ENCODE measurements around the gene SLBP. TPM values are rescaled to one million over a fixed set of nuclear protein-coding genes. Genes with fewer than 3 reads are reported as not detected.
A peak's percentile ranks its signal among the peaks of the same experiment; 100 is the strongest.

Gene SLBP
- total and polyA plus RNA-seq, 2 donors (not counting 3 experiments of a cell fraction or from before 2014, with no cell fraction given) = 48.3 to 63.1 TPM

DNA sequence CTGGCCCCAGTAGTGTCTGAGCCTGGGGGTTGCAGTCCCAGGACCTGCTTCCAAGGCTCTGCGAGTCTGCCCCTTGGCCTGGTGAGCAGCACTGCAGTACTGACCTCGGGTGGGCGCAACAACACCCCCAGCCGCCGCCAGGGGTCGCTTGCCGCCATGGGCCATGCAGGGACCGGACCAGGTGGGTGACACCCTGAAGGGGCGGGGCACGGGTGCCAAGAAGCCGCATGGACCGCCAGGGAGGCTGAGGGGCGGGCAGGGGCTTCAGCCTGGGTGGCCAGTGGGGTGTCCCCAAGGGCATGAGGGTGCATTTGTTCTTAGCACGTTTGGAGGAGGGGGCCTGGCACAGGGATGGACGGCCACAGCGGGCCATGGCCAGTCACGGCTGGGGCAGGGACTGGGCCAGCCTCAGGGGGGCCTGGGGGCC lies 34.2 kb upstream of the SLBP start:
- POLR2A ChIA-PET = no interaction called here
- Histone ChIP-seq H3K36me3 (ENCODE audit: control insufficient read depth in 2 of 2, extremely low read depth in 1 of 2, insufficient read depth in 2 of 2, low read length in 2 of 2) (peaks cover 2 to 12% of the 10 kb centered on the region in 2 experiments), H3K27ac (ENCODE audit: insufficient read depth, low read depth, low read length) (no peak overlapping the region), H4K20me1 (replicated peaks; ENCODE audit: control insufficient read depth, extremely low read depth, insufficient read depth, low read length) (no peaks in the 10 kb centered on the region), H3K9me1 (replicated peaks; ENCODE audit: control insufficient read depth, extremely low read depth, insufficient read depth, low read length) (no peaks in the 10 kb centered on the region), H3K27me3 (ENCODE audit: control insufficient read depth in 2 of 2, insufficient read depth in 2 of 2, low read length in 2 of 2) (no peaks in the 10 kb centered on the region), H3K79me2 (ENCODE audit: control insufficient read depth, insufficient read depth, low read length) (no peaks in the 10 kb centered on the region), H3K4me2 (ENCODE audit: insufficient read depth, low read length) (no peak overlapping the region), H2AFZ (ENCODE audit: low read depth, low read length) (no peak overlapping the region), H3K9me3 (replicated peaks; ENCODE audit: control insufficient read depth, insufficient read depth, low read length) (no peaks in the 10 kb centered on the region), H3K9ac (replicated peaks; ENCODE audit: extremely low read depth, insufficient read depth, low read length) (no peak overlapping the region), H3K4me1 (ENCODE audit: control insufficient read depth, extremely low read depth, insufficient read depth, low read length) (peaks cover 4% of the 10 kb centered on the region), H3K4me3 (replicated peaks in 1 of 3; ENCODE audit: insufficient read depth in 1 of 3, low read depth in 1 of 3, low read length in 3 of 3) (no peak overlapping the region)
- intact Hi-C loops (cut with micrococcal nuclease) (loop anchor here (5.0 kb wide), 1 partner anchor 46 kb away; the partner anchor contains the start of gene FGFR3), dilution Hi-C loops (cut with MboI; ENCODE audit: extremely low pct_ligation_motif_present, low sequenced_read_pairs) (no loop called here)
- no TSS peak for BruUV-seq (replicated peaks)
- DNase-seq (ENCODE audit: low read depth, low spot score) (peak; percentile 75), FAIRE-seq (no peak)
- CTCF ChIA-PET = interaction anchor here (1.3 to 6.0 kb wide), 6 partner anchors 8 to 165 kb away, joined by 4 to 198 read pairs (median 14); no protein-coding TSS in a partner anchor
- no peak for TF ChIP-seq GATA2 (IDR thresholded peaks at IDR 0.05; ENCODE audit: insufficient read depth, insufficient read length, low read depth, low read length)
- TF ChIP-seq, protein P1, sequence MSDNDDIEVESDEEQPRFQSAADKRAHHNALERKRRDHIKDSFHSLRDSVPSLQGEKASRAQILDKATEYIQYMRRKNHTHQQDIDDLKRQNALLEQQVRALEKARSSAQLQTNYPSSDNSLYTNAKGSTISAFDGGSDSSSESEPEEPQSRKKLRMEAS (IDR thresholded peaks at IDR 0.05; ENCODE audit: insufficient read depth, insufficient read length) = no peak
- TF ChIP-seq, protein P2, sequence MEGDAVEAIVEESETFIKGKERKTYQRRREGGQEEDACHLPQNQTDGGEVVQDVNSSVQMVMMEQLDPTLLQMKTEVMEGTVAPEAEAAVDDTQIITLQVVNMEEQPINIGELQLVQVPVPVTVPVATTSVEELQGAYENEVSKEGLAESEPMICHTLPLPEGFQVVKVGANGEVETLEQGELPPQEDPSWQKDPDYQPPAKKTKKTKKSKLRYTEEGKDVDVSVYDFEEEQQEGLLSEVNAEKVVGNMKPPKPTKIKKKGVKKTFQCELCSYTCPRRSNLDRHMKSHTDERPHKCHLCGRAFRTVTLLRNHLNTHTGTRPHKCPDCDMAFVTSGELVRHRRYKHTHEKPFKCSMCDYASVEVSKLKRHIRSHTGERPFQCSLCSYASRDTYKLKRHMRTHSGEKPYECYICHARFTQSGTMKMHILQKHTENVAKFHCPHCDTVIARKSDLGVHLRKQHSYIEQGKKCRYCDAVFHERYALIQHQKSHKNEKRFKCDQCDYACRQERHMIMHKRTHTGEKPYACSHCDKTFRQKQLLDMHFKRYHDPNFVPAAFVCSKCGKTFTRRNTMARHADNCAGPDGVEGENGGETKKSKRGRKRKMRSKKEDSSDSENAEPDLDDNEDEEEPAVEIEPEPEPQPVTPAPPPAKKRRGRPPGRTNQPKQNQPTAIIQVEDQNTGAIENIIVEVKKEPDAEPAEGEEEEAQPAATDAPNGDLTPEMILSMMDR (IDR thresholded peaks at IDR 0.05; ENCODE audit: extremely low read depth in 1 of 2, insufficient read depth in 1 of 2, low read depth in 1 of 2, low read length in 2 of 2) = peak; percentile 93 to 96
- peak; percentile 39 for TF ChIP-seq POLR2AphosphoS5 (IDR thresholded peaks at IDR 0.05; ENCODE audit: insufficient read depth, low read depth, low read length)

DNA sequence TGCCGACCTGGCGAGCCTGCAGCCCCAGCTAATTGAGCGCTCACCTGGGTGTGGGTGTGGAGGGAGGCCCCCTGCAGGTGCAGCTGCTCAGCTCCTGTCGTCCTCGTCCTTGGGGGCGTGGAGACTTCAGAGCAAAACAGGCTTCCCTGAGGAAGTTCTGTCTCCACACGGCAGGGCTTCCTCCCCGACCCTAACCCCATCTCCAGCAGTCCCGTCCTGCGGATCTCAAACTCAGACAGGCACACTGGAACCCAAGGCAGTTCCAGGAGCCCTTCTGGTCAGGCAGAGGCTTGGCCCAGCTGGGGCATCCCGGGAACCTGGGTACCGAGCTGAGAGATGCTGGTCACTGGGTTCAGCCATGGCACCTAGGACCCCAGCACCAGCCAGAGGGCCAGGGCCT lies 33.6 kb upstream of the SLBP start:
- Histone ChIP-seq H3K79me2 (ENCODE audit: control insufficient read depth, insufficient read depth, low read length) (no peaks in the 10 kb centered on the region), H3K9ac (replicated peaks; ENCODE audit: extremely low read depth, insufficient read depth, low read length) (no peak overlapping the region), H3K9me1 (replicated peaks; ENCODE audit: control insufficient read depth, extremely low read depth, insufficient read depth, low read length) (no peaks in the 10 kb centered on the region), H3K4me1 (ENCODE audit: control insufficient read depth, extremely low read depth, insufficient read depth, low read length) (peaks cover 4% of the 10 kb centered on the region), H3K4me3 (replicated peaks in 1 of 3; ENCODE audit: insufficient read depth in 1 of 3, low read depth in 1 of 3, low read length in 3 of 3) (no peak overlapping the region), H4K20me1 (replicated peaks; ENCODE audit: control insufficient read depth, extremely low read depth, insufficient read depth, low read length) (no peaks in the 10 kb centered on the region), H3K27ac (ENCODE audit: insufficient read depth, low read depth, low read length) (no peak overlapping the region), H3K36me3 (ENCODE audit: control insufficient read depth in 2 of 2, extremely low read depth in 1 of 2, insufficient read depth in 2 of 2, low read length in 2 of 2) (peaks cover 6 to 17% of the 10 kb centered on the region in 2 experiments), H3K9me3 (replicated peaks; ENCODE audit: control insufficient read depth, insufficient read depth, low read length) (no peaks in the 10 kb centered on the region), H3K4me2 (ENCODE audit: insufficient read depth, low read length) (no peak overlapping the region), H3K27me3 (ENCODE audit: control insufficient read depth in 2 of 2, insufficient read depth in 2 of 2, low read length in 2 of 2) (no peaks in the 10 kb centered on the region), H2AFZ (ENCODE audit: low read depth, low read length) (no peak overlapping the region)
- dilution Hi-C loops (cut with MboI; ENCODE audit: extremely low pct_ligation_motif_present, low sequenced_read_pairs) (no loop called here), intact Hi-C loops (cut with micrococcal nuclease) (loop anchor here (5.0 kb wide), 1 partner anchor 47 kb away; the partner anchor contains the start of gene FGFR3)
- FAIRE-seq (no peak), DNase-seq (ENCODE audit: low read depth, low spot score) (no peak)
- ChIA-PET POLR2A (no interaction called here), CTCF (interaction anchor here (0.8 to 6.0 kb wide), 8 partner anchors 8 to 165 kb away, joined by 3 to 198 read pairs (median 6); no protein-coding TSS in a partner anchor)
- TF ChIP-seq EZH2 (IDR thresholded peaks at IDR 0.05; ENCODE audit: borderline replicate concordance, low read depth, low read length, severe bottlenecking) (no peak), JUN (IDR thresholded peaks at IDR 0.05; ENCODE audit: borderline replicate concordance, insufficient read depth, insufficient read length, low read depth) (no peak), MYC (IDR thresholded peaks at IDR 0.05; ENCODE audit: low read depth, low read length) (no peak), POLR2AphosphoS5 (IDR thresholded peaks at IDR 0.05; ENCODE audit: insufficient read depth, low read depth, low read length) (no peak), POLR2A (IDR thresholded peaks at IDR 0.05; ENCODE audit: low read depth, low read length) (no peak), GATA2 (IDR thresholded peaks at IDR 0.05; ENCODE audit: insufficient read depth, insufficient read length, low read depth, low read length) (no peak), FOS (IDR thresholded peaks at IDR 0.05; ENCODE audit: borderline replicate concordance, insufficient read depth, low read length) (no peak)
- TF ChIP-seq, protein P1 (IDR thresholded peaks at IDR 0.05; ENCODE audit: insufficient read depth, insufficient read length) = no peak
- TF ChIP-seq, protein P2 (IDR thresholded peaks at IDR 0.05; ENCODE audit: extremely low read depth in 1 of 2, insufficient read depth in 1 of 2, low read depth in 1 of 2, low read length in 2 of 2) = no peak
- BruUV-seq (replicated peaks) = no TSS peak

Data from endothelial cell of umbilical vein (primary cell).